RWPE2 (cell line): ENCODE results near the gene CR1L.
"Not testable (repeated sequence)": the region's sequence is repeated elsewhere in the genome, so short reads cannot be mapped to it uniquely, and the experiment has no call there.

Source experiments
- ATAC-seq: fragments of 200-7000 bp; cut with Tn5 transposase; 3 replicates; pipeline ENCODE4 v1.9.1; 2021; ENCODE audit warnings: low read depth
- DNase-seq: peaks from one replicate; pipeline ENCODE4 v3.0.0-alpha.2; 2020; ENCODE audit warnings: low spot score
- H3K27ac ChIP-seq: fragments of 450-650 bp; 2 replicates; pipeline ENCODE4 v1.5.1; 2017; ENCODE audit warnings: mild to moderate bottlenecking; ENCODE audit not compliant: poor library complexity, severe bottlenecking
- H3K27me3 ChIP-seq: fragments of 250-450 bp; sonication (Bioruptor Pico); 2 replicates; pipeline ENCODE4 v1.5.1; 2021; ENCODE audit warnings: mild to moderate bottlenecking, moderate library complexity; ENCODE audit not compliant: insufficient read depth, poor library complexity, severe bottlenecking
- H3K36me3 ChIP-seq: fragments of 250-450 bp; sonication (Bioruptor Pico); 2 replicates; pipeline ENCODE4 v1.5.1; 2020; ENCODE audit warnings: low read depth, mild to moderate bottlenecking, moderate library complexity
- H3K4me1 ChIP-seq: fragments of 250-450 bp; sonication (Bioruptor Pico); 2 replicates; pipeline ENCODE4 v1.5.1; 2021; ENCODE audit warnings: mild to moderate bottlenecking, moderate library complexity; ENCODE audit not compliant: insufficient read depth, poor library complexity, severe bottlenecking
- H3K4me3 ChIP-seq: fragments of 250-450 bp; sonication (Bioruptor Pico); 2 replicates; pipeline ENCODE4 v1.5.1; 2021; ENCODE audit warnings: mild to moderate bottlenecking, moderate library complexity; ENCODE audit not compliant: severe bottlenecking
- H3K9me3 ChIP-seq: fragments of 250-450 bp; sonication (Bioruptor Pico); 2 replicates; pipeline ENCODE4 v1.5.1; 2021; ENCODE audit warnings: mild to moderate bottlenecking, moderate library complexity; ENCODE audit not compliant: severe bottlenecking
- CTCF ChIP-seq: fragments of 450-650 bp; IDR thresholded peaks from one replicate; pipeline ENCODE4 v1.5.1; 2017; ENCODE audit warnings: mild to moderate bottlenecking, moderate library complexity; ENCODE audit not compliant: poor library complexity, severe bottlenecking

The CR1L gene

GRCh38 chr1:207627496-207627895 lies 17.4 kb upstream of the CR1L start:
- H3K9me3 ChIP-seq = no peaks in the 10 kb centered on the region
- no peak for DNase-seq
- no peaks in the 10 kb centered on the region for H3K27me3 ChIP-seq
- no peak for ATAC-seq
- H3K4me3 ChIP-seq = no peak overlapping the region
- no peaks in the 10 kb centered on the region for H3K4me1 ChIP-seq
- no peak for TF ChIP-seq CTCF
- no peak overlapping the region for H3K27ac ChIP-seq
- no peaks in the 10 kb centered on the region for H3K36me3 ChIP-seq

GRCh38 chr1:207628776-207629175 lies 16.2 kb upstream of the CR1L start:
- Histone ChIP-seq H3K36me3 (no peaks in the 10 kb centered on the region), H3K4me1 (no peaks in the 10 kb centered on the region), H3K27me3 (no peaks in the 10 kb centered on the region), H3K9me3 (no peaks in the 10 kb centered on the region), H3K27ac (no peak overlapping the region), H3K4me3 (no peak overlapping the region)
- no peak for DNase-seq
- ATAC-seq = no peak
- no peak for TF ChIP-seq CTCF

GRCh38 chr1:207631137-207631536 lies 13.8 kb upstream of the CR1L start:
- H3K27me3 ChIP-seq = no peaks in the 10 kb centered on the region
- TF ChIP-seq CTCF = no peak
- H3K36me3 ChIP-seq = no peaks in the 10 kb centered on the region
- no peak overlapping the region for H3K4me3 ChIP-seq
- no peaks in the 10 kb centered on the region for H3K4me1 ChIP-seq
- ATAC-seq (no peak), DNase-seq (no peak)
- H3K9me3 ChIP-seq = no peaks in the 10 kb centered on the region
- H3K27ac ChIP-seq = no peak overlapping the region

- H3K4me3 ChIP-seq = no peak overlapping the region
- H3K27ac ChIP-seq = no peak overlapping the region
- ATAC-seq (no peak), DNase-seq (no peak)
- TF ChIP-seq CTCF = no peak
- no peaks in the 10 kb centered on the region for H3K27me3 ChIP-seq
- no peaks in the 10 kb centered on the region for H3K9me3 ChIP-seq
- H3K36me3 ChIP-seq = no peaks in the 10 kb centered on the region
- H3K4me1 ChIP-seq = no peaks in the 10 kb centered on the region
Observed at GRCh38 chr1:207633226-207633625, 11.7 kb upstream of the CR1L start.

- ATAC-seq, H3K4me3 ChIP-seq, H3K36me3 ChIP-seq, H3K27ac ChIP-seq, DNase-seq, H3K27me3 ChIP-seq, H3K4me1 ChIP-seq, H3K9me3 ChIP-seq: not testable (repeated sequence)
Observed at GRCh38 chr1:207633699-207634289, 11.1 kb upstream of the CR1L start.

GRCh38 chr1:207634293-207634692 lies 10.6 kb upstream of the CR1L start:
- not testable (repeated sequence) for H3K9me3 ChIP-seq, H3K36me3 ChIP-seq, H3K27me3 ChIP-seq, H3K4me1 ChIP-seq, DNase-seq, ATAC-seq, H3K27ac ChIP-seq, H3K4me3 ChIP-seq

- ATAC-seq, H3K4me3 ChIP-seq, H3K36me3 ChIP-seq, H3K4me1 ChIP-seq, H3K9me3 ChIP-seq, H3K27me3 ChIP-seq, H3K27ac ChIP-seq, DNase-seq: not testable (repeated sequence)
Observed at GRCh38 chr1:207635569-207636186, 9.3 kb upstream of the CR1L start.

GRCh38 chr1:207638487-207639145 lies 6.3 kb upstream of the CR1L start:
- H3K9me3 ChIP-seq, H3K4me3 ChIP-seq, H3K36me3 ChIP-seq, DNase-seq, H3K27me3 ChIP-seq, H3K4me1 ChIP-seq, ATAC-seq, H3K27ac ChIP-seq: not testable (repeated sequence)
